Pons (tissue), 1 donor: ENCODE measurements around the gene WDR20.
"Not testable (repeated sequence)": the region's sequence is repeated elsewhere in the genome, so short reads cannot be mapped to it uniquely, and the experiment has no call there.

Experiments used
- DNase-seq: peaks from one replicate; pipeline ENCODE4 v3.0.0-alpha.2; 2016; ENCODE audit warnings: low spot score

WDR20 gene

DNA sequence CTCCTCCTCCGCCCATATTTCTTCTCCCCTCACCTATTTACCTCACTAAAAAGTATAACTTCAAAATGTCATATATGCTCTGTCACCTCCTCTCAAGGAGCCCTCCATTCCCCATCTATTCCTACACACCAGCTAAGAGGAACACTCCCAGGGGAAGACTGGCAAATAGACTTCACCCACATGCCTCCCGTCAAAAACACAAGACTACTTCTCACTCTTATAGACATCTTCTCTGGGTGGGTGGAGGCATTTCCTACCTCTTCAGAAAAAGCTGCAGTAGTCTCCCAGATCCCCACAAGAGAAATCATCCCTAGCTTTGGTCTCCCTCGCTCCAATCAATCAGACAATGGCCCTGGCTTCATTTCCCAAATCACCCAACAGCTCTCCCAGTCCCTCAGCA is 99.1 kb downstream of the WDR20 start:
- no peak for DNase-seq

- DNase-seq, result no peak
Measured at GRCh38 chr14:102239231-102239630, 99.5 kb downstream of the WDR20 start.

GRCh38 chr14:102240481-102240880 is 100.8 kb downstream of the WDR20 start:
- DNase-seq, result not testable (repeated sequence)

- no peak for DNase-seq
Measured at GRCh38 chr14:102241147-102241546, 101.5 kb downstream of the WDR20 start.

DNA sequence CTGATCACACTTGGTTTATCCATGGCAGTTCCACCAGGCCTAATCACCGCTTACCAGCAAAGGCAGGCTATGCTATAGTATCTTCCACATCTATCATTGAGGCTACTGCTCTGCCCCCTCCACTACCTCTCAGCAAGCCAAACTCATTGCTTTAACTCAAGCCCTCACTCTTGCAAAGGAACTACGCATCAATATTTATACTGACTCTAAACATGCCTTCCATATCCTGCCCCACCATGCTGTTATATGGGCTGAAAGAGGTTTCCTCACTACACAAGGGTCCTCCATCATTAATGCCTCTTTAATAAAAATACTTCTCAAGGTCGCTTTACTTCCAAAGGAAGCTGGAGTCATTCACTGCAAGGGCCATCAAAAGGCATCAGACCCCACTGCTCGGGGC is 104.1 kb downstream of the WDR20 start:
- DNase-seq, result not testable (repeated sequence)

DNA sequence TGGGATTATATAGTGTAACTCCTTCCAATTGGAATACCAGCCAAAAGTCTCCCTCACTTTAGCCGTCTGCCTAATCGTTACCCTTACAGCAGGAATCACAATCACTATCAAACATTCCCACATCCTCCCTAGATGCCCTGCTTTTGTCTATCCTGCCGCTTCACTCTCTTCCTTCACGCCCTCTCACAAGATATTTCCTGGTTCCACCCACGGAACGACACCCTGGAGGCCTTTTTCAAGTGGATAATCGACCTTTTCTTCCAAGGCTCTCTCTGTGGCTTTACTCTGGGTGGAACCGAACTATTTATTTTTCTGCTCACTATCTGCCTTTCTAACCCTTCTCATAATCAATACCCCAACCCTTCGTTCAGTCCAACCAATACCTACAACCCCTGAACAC is 106.4 kb downstream of the WDR20 start:
- no peak for DNase-seq

DNA sequence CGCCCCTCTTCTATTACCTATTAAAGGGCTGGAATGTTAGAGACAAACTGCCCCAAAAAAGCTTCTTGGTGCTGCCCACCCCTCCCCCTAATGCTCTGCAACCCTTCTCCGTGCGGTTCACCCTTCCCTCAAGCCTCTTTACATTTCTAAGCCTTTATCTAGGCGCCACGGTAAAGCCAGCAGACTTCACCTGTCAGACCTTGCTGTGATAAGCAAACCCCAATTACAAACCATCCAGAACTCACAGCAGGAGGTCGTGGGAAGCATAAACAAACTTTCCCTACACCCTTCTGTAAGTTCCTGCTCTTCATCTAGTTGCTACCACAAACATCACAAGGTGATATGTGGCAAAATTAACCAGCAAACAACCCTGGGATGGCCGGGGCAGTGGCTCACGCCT is 108.4 kb downstream of the WDR20 start:
- DNase-seq, result no peak

DNA sequence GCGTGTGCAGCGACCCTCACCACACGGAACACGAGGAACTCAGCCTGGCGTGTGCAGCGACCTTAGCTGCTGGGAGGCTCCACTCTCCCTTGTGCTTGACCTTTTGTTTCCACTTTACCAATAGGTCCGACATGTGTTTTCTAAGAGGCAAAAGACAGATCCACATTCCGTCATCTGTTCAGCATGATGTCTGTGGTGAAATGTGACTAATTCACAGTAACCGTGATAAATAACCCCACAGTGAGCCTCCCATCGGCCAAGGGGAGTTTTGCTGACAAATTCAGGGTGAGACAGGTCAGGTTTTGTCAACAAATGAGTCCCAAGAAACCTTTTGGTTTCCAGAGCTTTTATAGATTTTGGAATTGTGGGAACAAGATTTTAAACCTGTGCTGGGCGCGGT is 109.3 kb downstream of the WDR20 start:
- no peak for DNase-seq

GRCh38 chr14:102249981-102250380 is 110.3 kb downstream of the WDR20 start:
- no peak for DNase-seq

DNA sequence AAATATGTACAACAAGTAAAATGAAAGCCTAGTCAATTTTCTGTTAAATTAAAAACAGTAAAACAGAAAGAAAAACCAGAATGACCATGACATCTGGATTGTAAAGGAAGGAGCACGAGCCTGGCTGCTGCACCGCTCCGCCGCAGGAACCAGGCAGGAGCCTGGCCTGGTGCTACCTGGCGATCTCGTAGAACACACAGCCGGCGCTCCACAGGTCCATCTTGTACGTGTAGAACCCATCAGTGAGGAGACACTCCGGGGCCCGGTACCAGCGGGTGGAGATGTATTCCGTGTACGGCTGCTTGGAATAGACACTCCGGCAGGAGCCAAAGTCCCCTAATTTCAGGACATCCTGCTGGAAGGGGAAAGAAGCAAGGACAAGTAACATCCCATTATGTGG is 110.9 kb downstream of the WDR20 start:
- no peak for DNase-seq

DNA sequence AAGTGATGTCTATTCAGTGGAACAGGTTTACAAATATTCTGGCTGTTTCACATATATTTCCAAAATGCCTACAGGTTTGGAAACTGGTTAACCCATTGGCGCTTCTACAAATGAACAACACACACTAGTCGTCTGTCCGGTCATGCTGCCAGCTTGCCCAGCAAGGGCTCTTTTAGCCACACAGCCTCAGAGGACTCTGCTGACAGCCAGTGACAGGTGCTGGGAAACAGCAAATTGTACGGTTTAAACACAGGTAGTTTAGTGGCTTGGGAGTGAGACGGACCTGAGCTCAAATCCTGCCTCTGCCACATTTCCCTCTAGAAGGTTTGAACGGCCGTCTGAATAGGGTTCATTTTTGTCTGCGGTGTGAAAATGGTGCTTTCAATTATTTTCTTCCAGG is 111.5 kb downstream of the WDR20 start:
- no peak for DNase-seq

DNA sequence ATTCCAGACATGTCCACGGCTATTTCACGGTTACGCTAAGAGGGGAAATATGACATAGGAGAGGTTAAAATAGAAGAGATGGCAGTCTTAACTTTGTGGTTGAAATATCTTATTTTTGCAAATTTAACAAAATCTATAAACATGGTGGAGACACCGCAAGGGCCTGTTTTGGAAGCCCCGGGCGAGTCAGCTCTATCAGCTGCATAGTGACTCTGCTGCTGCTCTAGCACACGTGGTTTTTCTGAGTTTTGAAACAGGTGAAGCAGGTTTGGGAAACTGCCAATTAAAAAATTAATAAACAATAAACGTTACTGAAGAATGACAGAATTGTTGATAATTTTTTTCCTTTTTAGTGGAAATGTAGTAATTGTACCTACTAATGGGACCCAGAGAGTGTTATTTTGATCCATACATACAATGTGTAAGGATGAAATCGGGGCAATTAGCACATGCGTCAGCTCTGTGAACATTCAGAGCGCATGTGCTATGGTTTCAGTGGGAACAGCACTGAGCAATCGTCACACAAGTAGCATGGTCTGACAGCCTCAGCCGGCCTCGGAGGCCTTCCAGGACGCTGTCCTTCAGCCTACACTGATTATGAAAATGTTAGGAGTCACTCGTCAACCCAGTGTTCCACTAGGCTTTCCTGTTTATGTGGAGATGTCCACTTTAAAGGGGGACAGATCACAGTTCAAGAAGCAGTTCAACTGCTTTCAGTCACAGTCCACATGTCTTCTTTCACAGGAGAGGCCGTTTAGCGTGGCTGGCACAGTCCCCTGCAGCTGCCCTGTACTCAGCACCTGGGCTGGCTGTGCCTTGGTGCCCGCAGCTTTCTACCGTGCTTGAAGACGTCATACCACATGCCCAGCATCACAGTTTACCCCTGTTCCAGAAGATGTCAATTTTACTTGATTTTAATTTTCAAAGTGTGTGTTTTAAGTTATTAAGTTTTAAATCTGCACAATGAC is 113.4 kb downstream of the WDR20 start:
- DNase-seq, result no peak

GRCh38 chr14:102255401-102256190 is 115.9 kb downstream of the WDR20 start:
- DNase-seq, result no peak

- DNase-seq, result no peak
Measured at GRCh38 chr14:102256716-102257115, 117.0 kb downstream of the WDR20 start.

DNA sequence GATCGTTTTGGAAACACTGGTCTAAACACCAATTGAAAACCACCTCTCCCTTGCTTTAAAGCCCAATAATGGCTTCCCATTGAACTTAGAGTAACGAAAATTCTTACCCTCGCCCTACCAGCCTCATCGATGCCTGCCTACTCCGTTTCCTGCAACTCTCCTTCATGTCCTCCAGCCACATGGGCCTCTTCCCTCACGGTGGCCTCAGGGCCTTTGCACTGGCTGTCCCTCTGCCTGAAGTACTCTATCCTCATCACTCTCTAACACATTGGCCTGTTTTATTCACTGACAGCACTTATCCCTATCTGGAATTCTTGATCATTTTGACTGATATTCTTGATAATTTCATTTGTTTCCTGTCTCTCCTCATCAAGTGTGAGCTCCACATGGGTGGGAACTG is 118.4 kb downstream of the WDR20 start:
- no peak for DNase-seq
